HL-60 (cell line): ENCODE measurements around the gene SELENOW.

Experiments
- DNase-seq, 2 experiments: peaks; one replicate each; pipeline ENCODE4 v3.0.0-alpha.2; 2010 to 2020; ENCODE audit warnings: low read depth in 1 of 2, low spot score in 1 of 2
- H3K27ac ChIP-seq: fragments of 250-450 bp; sonication (Bioruptor Pico); replicated peaks from 2 replicates; pipeline ENCODE4 v1.5.1; 2020; ENCODE audit warnings: mild to moderate bottlenecking, moderate library complexity
- H3K27me3 ChIP-seq: fragments of 250-450 bp; sonication (Bioruptor Pico); 2 replicates; pipeline ENCODE4 v1.5.1; 2021; ENCODE audit warnings: mild to moderate bottlenecking, moderate library complexity; ENCODE audit not compliant: insufficient read depth, poor library complexity, severe bottlenecking
- H3K4me3 ChIP-seq: replicated peaks from 2 replicates; pipeline ENCODE4 v1.5.1; 2011; ENCODE audit warnings: mild to moderate bottlenecking, control low read depth, low read length; ENCODE audit not compliant: insufficient read depth
- CTCF ChIP-seq: IDR thresholded peaks from one replicate; pipeline ENCODE4 v1.5.1; 2011; ENCODE audit warnings: low read length, control low read depth, inconsistent platforms; ENCODE audit not compliant: insufficient read depth
- GABPA ChIP-seq: IDR thresholded peaks from 2 replicates; pipeline ENCODE4 v1.6.1; 2012; ENCODE audit warnings: low read depth
- POLR2AphosphoS5 ChIP-seq: IDR thresholded peaks from 2 replicates; pipeline ENCODE4 v1.6.1; 2012; ENCODE audit warnings: low read depth
- REST ChIP-seq: IDR thresholded peaks from 2 replicates; pipeline ENCODE4 v1.6.1; 2012; ENCODE audit warnings: low read depth; ENCODE audit not compliant: insufficient replicate concordance
- SPI1 ChIP-seq: IDR thresholded peaks from 2 replicates; pipeline ENCODE4 v1.6.1; 2012; ENCODE audit warnings: low read depth, mild to moderate bottlenecking, borderline replicate concordance

The SELENOW gene

GRCh38 chr19:47758443-47758804 is 20.1 kb upstream of the SELENOW start:
- no peak overlapping the region for H3K4me3 ChIP-seq
- DNase-seq = no peak
- no peak for TF ChIP-seq GABPA
- TF ChIP-seq POLR2AphosphoS5 = no peak
- TF ChIP-seq REST = no peak
- no peak for TF ChIP-seq SPI1
- no peak for TF ChIP-seq CTCF
- H3K27ac ChIP-seq = no peak overlapping the region
- no peaks in the 10 kb centered on the region for H3K27me3 ChIP-seq

GRCh38 chr19:47760632-47760999 is 17.9 kb upstream of the SELENOW start:
- H3K4me3 ChIP-seq = no peak overlapping the region
- H3K27ac ChIP-seq = no peak overlapping the region
- H3K27me3 ChIP-seq = no peaks in the 10 kb centered on the region
- TF ChIP-seq GABPA (no peak), POLR2AphosphoS5 (peak; percentile 28; the same call in 1 of the 2 replicates), CTCF (no peak)
- no peak for DNase-seq

GRCh38 chr19:47761566-47761965 is 16.9 kb upstream of the SELENOW start:
- TF ChIP-seq GABPA = no peak
- no peak for TF ChIP-seq CTCF
- no peak for TF ChIP-seq POLR2AphosphoS5
- TF ChIP-seq REST = no peak
- TF ChIP-seq SPI1 = no peak
- Histone ChIP-seq H3K27ac (no peak overlapping the region), H3K27me3 (no peaks in the 10 kb centered on the region), H3K4me3 (no peak overlapping the region)
- no peak for DNase-seq

GRCh38 chr19:47762151-47762550 is 16.4 kb upstream of the SELENOW start:
- Histone ChIP-seq H3K27me3 (no peaks in the 10 kb centered on the region), H3K27ac (no peak overlapping the region), H3K4me3 (no peak overlapping the region)
- DNase-seq = no peak
- TF ChIP-seq REST = no peak
- no peak for TF ChIP-seq GABPA
- no peak for TF ChIP-seq CTCF
- no peak for TF ChIP-seq POLR2AphosphoS5
- no peak for TF ChIP-seq SPI1
